Measurements from ENCODE around the gene YWHAG. TPM values are rescaled to one million over a fixed set of nuclear protein-coding genes. Genes with fewer than 3 reads are reported as not detected.
A peak's percentile ranks its signal among the peaks of the same experiment; 100 is the strongest.

Gene YWHAG
- total and polyA plus RNA-seq, 12 donors, result 50.5 to 309 (median 98.0) TPM

DNA sequence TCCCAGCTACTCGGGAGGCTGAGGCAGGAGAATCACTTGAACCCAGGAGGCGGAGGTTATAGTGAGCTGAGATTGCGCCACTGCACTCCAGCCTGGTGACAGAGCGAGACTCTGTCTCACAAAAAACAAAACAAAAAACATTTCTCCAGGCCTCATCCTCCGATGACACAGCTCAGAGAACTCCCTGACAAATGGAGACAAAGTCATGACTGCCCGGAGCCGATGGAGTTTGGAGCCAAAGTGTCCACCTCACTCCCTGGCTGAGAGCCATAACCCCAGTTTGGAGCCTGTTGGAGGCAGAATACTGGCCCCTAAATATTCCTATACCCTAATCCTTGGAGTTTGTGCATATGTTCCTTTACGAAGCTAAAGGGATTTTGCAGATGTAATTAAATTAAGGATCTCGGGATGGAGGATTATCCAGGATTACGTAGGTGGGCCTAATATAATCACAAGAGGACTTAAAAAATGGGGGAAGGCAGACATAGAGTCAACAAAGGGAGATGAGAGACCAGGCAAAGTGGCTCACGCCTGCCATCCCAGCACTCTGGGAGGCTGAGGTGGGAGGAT is 28.0 kb upstream of the YWHAG start:
- TF ChIP-seq POLR2A (IDR thresholded peaks at IDR 0.05), result no peak
- TF ChIP-seq, protein P1, sequence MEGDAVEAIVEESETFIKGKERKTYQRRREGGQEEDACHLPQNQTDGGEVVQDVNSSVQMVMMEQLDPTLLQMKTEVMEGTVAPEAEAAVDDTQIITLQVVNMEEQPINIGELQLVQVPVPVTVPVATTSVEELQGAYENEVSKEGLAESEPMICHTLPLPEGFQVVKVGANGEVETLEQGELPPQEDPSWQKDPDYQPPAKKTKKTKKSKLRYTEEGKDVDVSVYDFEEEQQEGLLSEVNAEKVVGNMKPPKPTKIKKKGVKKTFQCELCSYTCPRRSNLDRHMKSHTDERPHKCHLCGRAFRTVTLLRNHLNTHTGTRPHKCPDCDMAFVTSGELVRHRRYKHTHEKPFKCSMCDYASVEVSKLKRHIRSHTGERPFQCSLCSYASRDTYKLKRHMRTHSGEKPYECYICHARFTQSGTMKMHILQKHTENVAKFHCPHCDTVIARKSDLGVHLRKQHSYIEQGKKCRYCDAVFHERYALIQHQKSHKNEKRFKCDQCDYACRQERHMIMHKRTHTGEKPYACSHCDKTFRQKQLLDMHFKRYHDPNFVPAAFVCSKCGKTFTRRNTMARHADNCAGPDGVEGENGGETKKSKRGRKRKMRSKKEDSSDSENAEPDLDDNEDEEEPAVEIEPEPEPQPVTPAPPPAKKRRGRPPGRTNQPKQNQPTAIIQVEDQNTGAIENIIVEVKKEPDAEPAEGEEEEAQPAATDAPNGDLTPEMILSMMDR (IDR thresholded peaks at IDR 0.05), result no peak

DNA sequence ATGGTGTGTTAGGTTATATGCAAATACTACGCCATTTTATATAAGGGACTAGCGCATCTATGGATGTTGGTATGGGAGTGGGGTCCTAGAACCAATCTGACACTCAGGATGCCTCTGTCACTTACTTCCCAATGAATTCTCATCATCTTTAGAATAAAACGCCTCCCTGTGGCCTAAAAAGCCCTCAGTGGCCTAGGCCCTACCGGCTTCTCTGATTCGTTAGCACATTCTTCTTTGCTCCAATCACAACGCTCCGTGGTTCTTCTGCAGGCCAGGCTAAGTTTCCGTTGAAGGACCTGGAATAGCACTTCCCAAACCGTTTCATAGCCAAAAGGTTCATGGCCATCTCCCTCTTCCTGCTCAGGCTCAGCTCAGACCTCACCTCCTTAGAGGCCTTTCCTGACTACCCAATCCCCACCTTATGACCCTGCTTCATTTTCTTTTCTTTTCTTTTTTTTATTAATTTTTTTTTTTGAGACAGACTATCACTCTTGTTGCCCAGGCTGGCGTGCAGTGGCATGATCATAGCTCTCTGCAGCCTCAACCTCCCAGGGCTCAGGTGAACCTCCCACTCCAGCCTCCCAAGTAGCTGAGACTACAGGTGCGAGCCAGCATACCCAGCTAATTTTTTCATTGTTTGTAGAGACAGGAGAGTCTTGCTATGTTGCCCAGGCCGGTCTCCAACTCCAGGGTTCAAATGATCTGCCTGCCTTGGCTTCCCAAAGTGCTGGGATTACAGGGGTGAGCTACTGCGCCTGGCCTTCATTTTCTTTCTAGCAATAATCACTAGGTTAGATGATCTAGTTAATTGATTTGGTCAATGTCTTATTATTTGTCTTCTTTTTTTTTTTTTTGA is 24.5 kb upstream of the YWHAG start:
- no peaks in the 10 kb centered on the region for H3K27me3 ChIP-seq
- no peaks in the 10 kb centered on the region for H3K36me3 ChIP-seq (replicated peaks in 1 of 2)
- DNase-seq, result peak in 1 of 7 donors; percentile 61
- intact Hi-C loops (cut with DNase I), result no loop called here
- no peak overlapping the region for H3K4me3 ChIP-seq
- no peak overlapping the region for H3K27ac ChIP-seq
- WGBS, 4 donors, result 74 to 79% (median 75%) methylated on average over 13 of the region's 13 CpGs
- H3K4me1 ChIP-seq (replicated peaks in 1 of 2), result peaks cover 12 to 17% of the 10 kb centered on the region in 2 donors
- H3K9me3 ChIP-seq (replicated peaks in 1 of 3), result no peaks in the 10 kb centered on the region
- TF ChIP-seq, protein P1 (IDR thresholded peaks at IDR 0.05), result no peak
- no peak for TF ChIP-seq POLR2A (IDR thresholded peaks at IDR 0.05)

More for the DNA sequence above, 28.0 kb upstream of the YWHAG start:
- intact Hi-C loops (cut with DNase I), result no loop called here
- Histone ChIP-seq H3K9me3 (replicated peaks in 1 of 3) (no peaks in the 10 kb centered on the region), H3K27me3 (no peaks in the 10 kb centered on the region), H3K36me3 (replicated peaks in 1 of 2) (no peaks in the 10 kb centered on the region), H3K4me1 (replicated peaks in 1 of 2) (peaks cover 0 to 4% of the 10 kb centered on the region in 2 donors), H3K27ac (peak overlapping the region in 2 of 5 donors; percentile 27 to 70), H3K4me3 (no peak overlapping the region)
- DNase-seq, result peak in 6 of 7 donors; percentile 54 to 80 (median 68)
- 69 to 87% (median 71%) methylated on average over 11 of the region's 11 CpGs for WGBS, 4 donors

DNA sequence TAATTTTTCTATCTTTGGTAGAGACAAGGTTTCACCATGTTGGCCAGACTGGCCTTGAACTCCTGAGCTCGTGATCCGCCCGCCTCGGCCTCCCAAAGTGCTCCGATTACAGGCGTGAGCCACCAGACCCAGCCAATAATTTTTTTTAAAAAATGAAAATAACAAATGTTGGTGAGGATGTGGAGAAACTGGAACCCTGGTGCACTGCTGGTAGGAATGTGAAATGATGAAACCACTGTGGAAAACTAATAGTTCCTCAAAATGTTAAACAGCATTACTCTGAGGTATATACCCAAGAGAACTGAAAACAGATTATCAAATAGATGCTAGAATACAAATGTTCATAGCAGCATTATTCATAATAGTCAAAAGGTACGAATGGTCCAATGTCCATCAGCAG is 23.0 kb upstream of the YWHAG start:
- no peaks in the 10 kb centered on the region for H3K36me3 ChIP-seq (replicated peaks in 1 of 2)
- no peak overlapping the region for H3K4me3 ChIP-seq
- no peak overlapping the region for H3K27ac ChIP-seq
- TF ChIP-seq, protein P1 (IDR thresholded peaks at IDR 0.05), result no peak
- TF ChIP-seq POLR2A (IDR thresholded peaks at IDR 0.05), result no peak
- intact Hi-C loops (cut with DNase I), result no loop called here
- H3K27me3 ChIP-seq, result no peaks in the 10 kb centered on the region
- no peak for DNase-seq
- H3K9me3 ChIP-seq (replicated peaks in 1 of 3), result no peaks in the 10 kb centered on the region
- H3K4me1 ChIP-seq (replicated peaks in 1 of 2), result peaks cover 12 to 24% of the 10 kb centered on the region in 2 donors
- WGBS, 4 donors, result 84 to 92% (median 90%) methylated on average over 7 of the region's 7 CpGs

DNA sequence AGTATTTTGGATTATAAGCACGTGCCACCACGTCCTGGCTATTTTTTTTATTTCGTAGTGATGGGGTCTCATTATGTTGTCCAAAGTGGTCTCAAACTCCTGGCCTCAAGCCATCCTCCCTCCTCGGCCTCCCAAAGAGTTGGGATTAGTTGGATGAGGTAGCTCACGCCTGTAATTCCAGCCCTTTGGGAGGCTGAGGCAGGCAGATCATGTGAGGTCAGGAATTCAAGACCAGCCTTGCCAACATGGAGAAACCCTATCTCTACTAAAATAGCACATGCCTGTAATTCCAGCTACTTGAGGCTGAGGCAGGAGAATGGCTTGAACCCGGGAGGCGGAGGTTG is 21.8 kb upstream of the YWHAG start:
- peak in 1 of 7 donors; percentile 70 for DNase-seq
- WGBS, 4 donors, result 70 to 88% (median 83%) methylated on average over 7 of the region's 7 CpGs
- peak overlapping the region in 1 of 4 donors; percentile 42 for H3K4me3 ChIP-seq
- H3K27ac ChIP-seq, result peak overlapping the region; percentile 79 to 97 (median 91)
- H3K27me3 ChIP-seq, result no peaks in the 10 kb centered on the region
- TF ChIP-seq, protein P1 (IDR thresholded peaks at IDR 0.05), result no peak
- TF ChIP-seq POLR2A (IDR thresholded peaks at IDR 0.05), result no peak
- intact Hi-C loops (cut with DNase I), result no loop called here
- no peaks in the 10 kb centered on the region for H3K36me3 ChIP-seq (replicated peaks in 1 of 2)
- H3K9me3 ChIP-seq (replicated peaks in 1 of 3), result no peaks in the 10 kb centered on the region
- H3K4me1 ChIP-seq (replicated peaks in 1 of 2), result peaks cover 12 to 24% of the 10 kb centered on the region in 2 donors
